ENCODE results near the gene TKT. TPM values are rescaled to one million over a fixed set of nuclear protein-coding genes. Genes with fewer than 3 reads are reported as not detected.
"Not testable (repeated sequence)": the region's sequence is repeated elsewhere in the genome, so short reads cannot be mapped to it uniquely, and the experiment has no call there.

TKT gene
- total RNA-seq, 4 donors from 2014 or later: 468 to 962 (median 800) TPM

GRCh38 chr3:53253707-53254508 lies 1.9 kb downstream of the TKT start:
- WGBS, 2 donors: 52 to 58% methylated on average over 6 to 7 of the region's 7 CpGs
- no peak for TF ChIP-seq POLR2A (IDR thresholded peaks at IDR 0.05)
- peak; percentile 41 to 49 for DNase-seq
- intact Hi-C loops (cut with DNase I): no loop called here
- Histone ChIP-seq H3K27me3 (no peaks in the 10 kb centered on the region), H3K27ac (peak overlapping the region; percentile 83 to 95 (median 88)), H3K9me3 (no peaks in the 10 kb centered on the region), H3K36me3 (no peaks in the 10 kb centered on the region), H3K4me3 (replicated peaks in 1 of 3) (peak overlapping the region; percentile 12 to 94 (median 47)), H3K4me1 (peaks cover 48 to 60% of the 10 kb centered on the region in 2 donors)

- peak overlapping the region in 1 of 3 donors; percentile 94 for H3K4me3 ChIP-seq (replicated peaks in 1 of 3)
- H3K27me3 ChIP-seq; intact Hi-C loops (cut with DNase I); DNase-seq; H3K36me3 ChIP-seq; H3K9me3 ChIP-seq: not testable (repeated sequence)
- peaks cover 50 to 66% of the 10 kb centered on the region in 2 donors for H3K4me1 ChIP-seq
- 73 to 79% methylated on average over 8 of the region's 8 CpGs for WGBS, 2 donors
- peak overlapping the region; percentile 83 to 95 (median 88) for H3K27ac ChIP-seq
Observed at GRCh38 chr3:53252947-53253322, 2.9 kb downstream of the TKT start.

GRCh38 chr3:53252096-53252946 lies 3.5 kb downstream of the TKT start:
- peak overlapping the region in 1 of 3 donors; percentile 94 for H3K4me3 ChIP-seq (replicated peaks in 1 of 3)
- peak overlapping the region; percentile 83 to 95 (median 88) for H3K27ac ChIP-seq
- H3K27me3 ChIP-seq: no peaks in the 10 kb centered on the region
- H3K36me3 ChIP-seq: no peaks in the 10 kb centered on the region
- intact Hi-C loops (cut with DNase I): no loop called here
- WGBS, 2 donors: 24 to 27% methylated on average over 10 of the region's 10 CpGs
- peak; percentile 70 to 76 for DNase-seq
- peaks cover 55 to 72% of the 10 kb centered on the region in 2 donors for H3K4me1 ChIP-seq
- no peaks in the 10 kb centered on the region for H3K9me3 ChIP-seq
- TF ChIP-seq CTCF (IDR thresholded peaks at IDR 0.05) (no peak), POLR2A (IDR thresholded peaks at IDR 0.05) (no peak)

- DNase-seq: peak in 1 of 2 donors; percentile 59
- Histone ChIP-seq H3K36me3 (peaks cover 0 to 3% of the 10 kb centered on the region in 2 donors), H3K4me3 (replicated peaks in 1 of 3) (no peak overlapping the region), H3K9me3 (no peaks in the 10 kb centered on the region), H3K27me3 (no peaks in the 10 kb centered on the region), H3K27ac (peak overlapping the region; percentile 54 to 83 (median 66)), H3K4me1 (peaks cover 55 to 65% of the 10 kb centered on the region in 2 donors)
- intact Hi-C loops (cut with DNase I): no loop called here
- TF ChIP-seq POLR2A (IDR thresholded peaks at IDR 0.05) (no peak), CTCF (IDR thresholded peaks at IDR 0.05) (no peak)
- WGBS, 2 donors: 68% methylated on average over 3 to 4 of the region's 4 CpGs
Observed at GRCh38 chr3:53250881-53251605, 4.8 kb downstream of the TKT start.

- no peaks in the 10 kb centered on the region for H3K9me3 ChIP-seq
- TF ChIP-seq POLR2A (IDR thresholded peaks at IDR 0.05): no peak
- TF ChIP-seq CTCF (IDR thresholded peaks at IDR 0.05): no peak
- peaks cover 58 to 65% of the 10 kb centered on the region in 2 donors for H3K4me1 ChIP-seq
- DNase-seq: no peak
- H3K4me3 ChIP-seq (replicated peaks in 1 of 3): no peak overlapping the region
- H3K27me3 ChIP-seq: no peaks in the 10 kb centered on the region
- intact Hi-C loops (cut with DNase I): no loop called here
- H3K36me3 ChIP-seq: peaks cover 0 to 3% of the 10 kb centered on the region in 2 donors
- WGBS, 2 donors: 89 to 98% methylated on average over 3 of the region's 3 CpGs
- H3K27ac ChIP-seq: peak overlapping the region; percentile 54 to 83 (median 66)
Observed at GRCh38 chr3:53250453-53250852, 5.4 kb downstream of the TKT start.
